ENCODE results near the gene NIPSNAP2.

DNA sequence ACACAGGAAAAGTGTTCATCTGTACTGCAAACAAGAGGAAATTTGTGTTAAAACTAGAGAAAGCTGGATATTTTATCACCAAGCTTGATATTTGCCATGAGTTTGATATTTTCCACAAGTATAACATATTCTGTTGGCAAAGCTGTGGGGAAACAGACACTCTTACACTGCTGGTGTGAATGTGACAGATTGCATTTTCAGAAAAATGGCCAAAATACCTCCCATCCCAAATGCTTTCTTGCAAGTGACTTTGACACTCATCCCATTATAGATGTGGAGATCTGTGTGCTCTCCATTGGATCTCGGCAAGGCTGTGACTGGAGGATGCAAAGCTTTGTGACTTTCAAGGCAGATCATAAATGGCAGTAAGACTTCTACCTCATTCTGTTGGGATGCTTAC, 46.6 kb upstream of the NIPSNAP2 start:
- TF ChIP-seq, protein P1, sequence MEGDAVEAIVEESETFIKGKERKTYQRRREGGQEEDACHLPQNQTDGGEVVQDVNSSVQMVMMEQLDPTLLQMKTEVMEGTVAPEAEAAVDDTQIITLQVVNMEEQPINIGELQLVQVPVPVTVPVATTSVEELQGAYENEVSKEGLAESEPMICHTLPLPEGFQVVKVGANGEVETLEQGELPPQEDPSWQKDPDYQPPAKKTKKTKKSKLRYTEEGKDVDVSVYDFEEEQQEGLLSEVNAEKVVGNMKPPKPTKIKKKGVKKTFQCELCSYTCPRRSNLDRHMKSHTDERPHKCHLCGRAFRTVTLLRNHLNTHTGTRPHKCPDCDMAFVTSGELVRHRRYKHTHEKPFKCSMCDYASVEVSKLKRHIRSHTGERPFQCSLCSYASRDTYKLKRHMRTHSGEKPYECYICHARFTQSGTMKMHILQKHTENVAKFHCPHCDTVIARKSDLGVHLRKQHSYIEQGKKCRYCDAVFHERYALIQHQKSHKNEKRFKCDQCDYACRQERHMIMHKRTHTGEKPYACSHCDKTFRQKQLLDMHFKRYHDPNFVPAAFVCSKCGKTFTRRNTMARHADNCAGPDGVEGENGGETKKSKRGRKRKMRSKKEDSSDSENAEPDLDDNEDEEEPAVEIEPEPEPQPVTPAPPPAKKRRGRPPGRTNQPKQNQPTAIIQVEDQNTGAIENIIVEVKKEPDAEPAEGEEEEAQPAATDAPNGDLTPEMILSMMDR (conservative IDR thresholded peaks at IDR 0.05; ENCODE audit: low read depth, low read length): no peak
- TF ChIP-seq EZH2 (IDR thresholded peaks at IDR 0.05; ENCODE audit: borderline replicate concordance, low read depth, low read length, poor library complexity, severe bottlenecking): no peak

Measured in A673 (cell line).